ENCODE results near the gene PITPNM1. TPM values are rescaled to one million over a fixed set of nuclear protein-coding genes. Genes with fewer than 3 reads are reported as not detected.

The PITPNM1 gene
- total RNA-seq, 1 donor from 2014 or later: 19.2 TPM

GRCh38 chr11:67449116-67449844, 55.9 kb downstream of the PITPNM1 start:
- ATAC-seq (peak; percentile 9), DNase-seq (ENCODE audit: low spot score) (no peak)

GRCh38 chr11:67448220-67448609, 56.9 kb downstream of the PITPNM1 start:
- ATAC-seq: peak; percentile 81
- peak; percentile 82 for DNase-seq (ENCODE audit: low spot score)

GRCh38 chr11:67445515-67445914, 59.6 kb downstream of the PITPNM1 start:
- DNase-seq (ENCODE audit: low spot score): no peak
- ATAC-seq: no peak

GRCh38 chr11:67442504-67443404, 62.4 kb downstream of the PITPNM1 start:
- DNase-seq (ENCODE audit: low spot score): no peak
- peak; percentile 3 for ATAC-seq

Other genes starting within 250 kb of the PITPNM1 start
- gene GRK2, start 238.9 kb downstream of the PITPNM1 start, total RNA-seq: 29.0 TPM
- 9.8 TPM for gene ANKRD13D, start 216.1 kb downstream of the PITPNM1 start, total RNA-seq
- 18.2 TPM for gene SSH3, start 201.8 kb downstream of the PITPNM1 start, total RNA-seq
- gene POLD4, start 151.8 kb downstream of the PITPNM1 start, total RNA-seq: 96.6 TPM
- 0.43 TPM for gene CLCF1, start 131.8 kb downstream of the PITPNM1 start, total RNA-seq
- 14.9 TPM for gene RAD9A, start 113.4 kb downstream of the PITPNM1 start, total RNA-seq
- 63.1 TPM for gene PPP1CA, start 103.5 kb downstream of the PITPNM1 start, total RNA-seq
- gene TBC1D10C, start 101.3 kb downstream of the PITPNM1 start, total RNA-seq: 1.1 TPM
- 0.28 TPM for gene CARNS1, start 89.7 kb downstream of the PITPNM1 start, total RNA-seq
- gene RPS6KB2, start 76.9 kb downstream of the PITPNM1 start, total RNA-seq: 31.5 TPM
- 2.2 TPM for gene PTPRCAP, start 67.7 kb downstream of the PITPNM1 start, total RNA-seq
- 44.1 TPM for gene CORO1B, start 61.9 kb downstream of the PITPNM1 start, total RNA-seq
- not detected for gene GPR152, start 52.6 kb downstream of the PITPNM1 start, total RNA-seq
- gene CABP4, start 50.0 kb downstream of the PITPNM1 start, total RNA-seq: 1.1 TPM
- gene TMEM134, start 36.1 kb downstream of the PITPNM1 start, total RNA-seq: 38.9 TPM
- 26.3 TPM for gene AIP, start 22.3 kb downstream of the PITPNM1 start, total RNA-seq
- gene CDK2AP2, start 2.8 kb upstream of the PITPNM1 start, total RNA-seq: 67.4 TPM
- gene CABP2, start 18.1 kb upstream of the PITPNM1 start, total RNA-seq: not detected
- gene GSTP1, start 78.4 kb upstream of the PITPNM1 start, total RNA-seq: 30.9 TPM
- gene NDUFV1, start 101.6 kb upstream of the PITPNM1 start, total RNA-seq: 192 TPM
- 41.6 TPM for gene NUDT8, start 124.6 kb upstream of the PITPNM1 start, total RNA-seq
- gene TBX10, start 134.4 kb upstream of the PITPNM1 start, total RNA-seq: 0.15 TPM
- gene ACY3, start 145.4 kb upstream of the PITPNM1 start, total RNA-seq: 9.7 TPM
- gene ALDH3B2, start 169.3 kb upstream of the PITPNM1 start, total RNA-seq: not detected